CD4-positive, alpha-beta T cell treated with Interleukin-12 subunit alpha and Interleukin-12 subunit beta, for 1 hour (primary cell): ENCODE results near the gene MLC1.

Experiments
- DNase-seq: peaks from one replicate; pipeline ENCODE4 v3.0.0-alpha.2; 2020

The MLC1 gene

DNA sequence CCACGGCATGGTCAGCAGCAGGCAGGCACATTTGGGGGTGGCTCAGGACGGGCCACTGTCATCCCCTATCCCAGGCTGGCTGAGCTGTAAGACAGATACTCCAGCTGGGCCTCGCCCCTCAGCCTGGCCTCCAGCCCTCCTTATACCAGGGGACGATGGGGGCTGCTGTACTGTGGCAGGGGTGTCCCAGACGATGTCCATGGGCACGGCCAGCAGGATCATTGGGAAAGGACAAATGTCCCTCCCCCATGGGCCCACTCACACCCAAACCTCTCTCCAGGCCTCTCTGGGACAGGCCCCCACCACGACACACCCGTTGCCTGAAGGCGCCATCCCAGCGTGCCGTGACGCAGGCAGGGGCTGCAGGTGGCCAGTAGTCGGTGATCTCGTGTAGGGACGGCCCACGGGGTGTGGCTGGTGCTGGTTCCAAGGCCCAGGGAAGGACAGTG lies 71.1 kb downstream of the MLC1 start:
- no peak for DNase-seq

DNA sequence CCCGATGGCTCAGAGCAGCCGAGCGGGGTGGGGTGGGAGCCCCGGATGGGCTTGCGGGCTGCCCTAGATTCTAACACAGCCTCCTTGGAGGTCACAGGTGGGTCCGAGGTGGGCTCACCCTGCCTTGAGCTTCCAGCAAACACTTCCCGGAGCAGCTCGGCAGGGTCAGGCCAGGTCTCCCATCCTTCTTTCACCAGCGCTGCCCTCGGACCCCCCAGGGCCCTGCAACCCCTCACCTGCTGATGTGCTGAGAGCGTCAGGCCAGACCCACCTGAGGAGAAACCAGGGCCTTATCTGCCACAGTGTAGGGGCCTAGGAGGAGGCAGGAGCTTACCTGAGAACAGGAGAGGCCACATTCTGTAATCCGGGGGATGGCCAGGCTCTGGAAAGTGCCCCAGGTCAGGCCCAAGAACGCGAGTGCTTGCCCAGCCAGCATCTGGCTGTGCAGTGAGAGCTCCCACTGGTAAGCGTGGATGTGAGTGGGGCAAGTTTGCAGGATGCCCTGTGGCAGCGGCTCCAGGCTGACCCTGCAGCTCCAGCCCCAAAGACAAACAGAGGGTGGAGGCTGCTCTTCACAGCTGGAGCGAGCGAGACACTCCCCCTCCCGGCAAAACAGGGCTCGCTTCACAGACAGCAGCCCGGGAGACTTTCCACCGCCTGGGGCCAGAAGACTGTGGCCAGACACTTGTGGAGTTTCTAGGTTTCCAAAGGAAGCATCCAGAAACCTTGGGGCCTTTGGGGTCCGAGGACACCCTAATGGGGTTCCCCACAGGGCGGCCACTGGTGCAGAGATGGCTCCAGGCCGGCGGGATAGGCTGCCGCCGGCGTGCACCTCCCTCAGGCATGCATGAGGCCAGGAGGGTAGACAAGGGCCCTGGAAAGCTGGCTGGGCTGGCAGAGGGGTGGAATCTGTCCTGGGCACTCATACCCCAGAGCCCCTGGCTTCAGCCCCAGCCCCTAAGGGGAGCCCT lies 72.7 kb downstream of the MLC1 start, which contains the start of gene IL17REL:
Gene IL17REL (minus strand): TSS at position 555 of the 971 bp plus-strand sequence. CDS start 119 bp downstream, at position 436.
- DNase-seq: no peak

DNA sequence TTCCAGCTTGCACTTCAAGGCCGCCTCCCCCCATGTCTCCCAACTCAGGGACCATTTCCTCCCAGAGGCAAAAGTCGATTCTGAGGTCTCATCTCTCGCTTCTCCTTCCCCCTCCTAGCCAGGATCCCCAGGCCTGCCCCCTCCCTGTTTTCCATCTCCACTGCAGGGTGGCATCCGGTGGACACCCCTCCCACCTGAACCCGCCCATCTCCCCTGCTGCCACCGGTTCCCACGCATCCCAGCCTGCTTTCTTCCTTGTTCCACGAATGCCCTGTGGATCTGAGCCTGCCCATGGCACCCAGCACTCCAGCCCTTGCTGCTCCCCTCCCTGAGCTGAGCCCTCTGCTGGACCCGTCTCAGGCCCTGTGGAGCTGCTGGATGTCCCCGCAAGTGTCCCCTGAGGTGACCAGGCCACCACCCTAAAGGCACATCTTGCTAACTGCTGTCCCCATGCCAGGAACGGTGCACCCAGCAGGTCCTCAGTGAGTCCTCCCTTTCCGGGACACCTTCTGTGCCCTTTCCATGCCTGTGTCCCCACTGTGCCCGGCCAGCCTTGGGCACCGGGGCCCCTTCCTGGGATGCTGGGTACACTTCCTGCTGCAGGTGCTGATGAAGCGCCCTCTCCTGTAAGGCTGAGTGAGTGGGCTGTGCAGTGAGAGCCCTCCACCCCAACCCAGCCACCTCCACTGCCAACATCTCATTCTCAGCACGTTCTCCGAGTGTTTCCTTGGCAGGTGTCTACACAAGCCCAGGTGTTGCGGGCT lies 73.6 kb downstream of the MLC1 start:
- DNase-seq: no peak

DNA sequence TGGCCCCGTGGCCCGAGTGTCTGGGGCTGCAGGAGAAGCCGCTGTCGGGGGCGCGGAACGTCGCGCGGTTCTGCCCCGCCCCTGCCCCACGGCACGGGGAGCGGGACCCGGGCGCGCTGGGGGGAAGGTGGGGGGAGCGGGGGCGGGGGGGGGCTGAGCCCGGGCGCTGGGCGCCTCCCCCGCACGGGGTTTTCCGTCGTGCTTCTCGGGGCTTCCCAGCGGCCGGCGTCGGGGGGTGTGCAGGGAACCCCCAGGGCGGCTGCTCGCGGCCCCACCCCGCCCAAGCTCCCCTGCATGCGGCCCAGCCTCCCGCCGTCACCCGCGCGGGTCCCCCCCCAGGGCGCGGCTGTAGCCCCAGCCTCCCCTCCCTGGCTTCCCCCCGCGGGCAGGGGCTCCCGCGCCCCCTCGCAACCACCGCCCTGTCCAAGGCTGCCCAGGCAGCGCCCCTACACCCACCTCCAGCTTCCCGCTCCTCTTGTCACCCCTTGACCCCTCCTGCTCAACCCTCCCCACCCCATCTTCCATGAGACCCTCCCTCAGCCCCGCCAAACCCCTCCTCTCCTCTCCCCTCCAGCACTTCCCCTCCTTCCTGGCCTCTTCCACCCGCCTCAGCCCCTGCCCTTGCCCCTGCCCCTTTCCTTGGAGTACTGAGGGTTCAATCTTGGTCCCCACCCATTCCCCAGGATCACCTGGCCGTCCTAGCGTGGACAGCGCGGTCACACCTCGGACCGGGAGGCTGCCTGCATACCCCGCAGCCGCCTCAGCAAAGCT lies 74.4 kb downstream of the MLC1 start:
- DNase-seq: peak; percentile 83

DNA sequence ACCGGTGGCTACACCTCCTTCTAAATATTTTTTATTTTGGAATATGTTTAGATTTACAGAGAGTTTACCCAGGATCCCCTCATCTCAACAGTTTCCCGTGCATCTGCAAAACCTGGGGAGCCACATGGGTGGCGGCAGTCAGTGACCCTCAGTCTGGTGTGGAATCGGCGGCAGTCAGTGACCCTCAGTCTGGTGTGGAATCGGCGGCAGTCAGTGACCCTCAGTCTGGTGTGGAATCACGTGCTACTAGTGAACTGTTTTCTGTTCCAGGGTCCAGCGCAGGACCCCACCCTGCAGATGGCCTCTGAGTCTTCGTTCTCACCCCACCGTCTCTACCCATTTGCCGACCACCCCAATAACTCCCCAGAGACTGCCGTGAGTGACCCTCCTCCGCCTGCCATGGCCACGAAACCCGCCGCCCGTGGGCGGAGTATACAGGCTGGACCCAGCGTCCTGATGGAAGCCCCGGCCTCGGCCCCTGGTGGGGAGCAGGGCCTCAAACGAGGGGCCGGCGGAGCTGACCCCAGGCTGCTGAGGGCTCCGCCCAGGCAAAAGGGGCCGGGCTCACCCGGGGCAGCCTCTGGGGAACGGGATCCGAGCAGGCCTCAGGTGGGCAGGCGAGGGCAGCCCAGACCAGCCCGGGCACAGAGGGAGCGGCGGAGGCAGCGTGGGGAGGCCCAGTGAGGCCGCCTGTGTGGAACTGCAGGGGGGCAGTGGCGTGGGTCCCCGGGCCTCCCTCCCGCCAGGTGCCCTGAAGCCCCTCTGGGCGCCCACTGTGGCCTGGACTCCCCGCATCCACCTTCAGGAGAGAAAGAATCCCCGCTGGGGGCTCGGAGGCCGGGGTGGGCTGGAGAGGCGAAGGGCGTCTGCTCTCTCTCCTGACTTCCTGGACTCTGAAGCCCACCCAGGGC lies 75.2 kb downstream of the MLC1 start:
- no peak for DNase-seq
